HG02981 (cell line): Measurements from ENCODE around the gene SLC24A4.

ENCODE experiments used
- ATAC-seq: cut with Tn5 transposase; IDR thresholded peaks from one replicate; pipeline ENCODE4 v1.9.1; 2021; ENCODE audit warnings: mild to moderate bottlenecking, moderate library complexity; ENCODE audit not compliant: unreplicated experiment

Gene SLC24A4

DNA sequence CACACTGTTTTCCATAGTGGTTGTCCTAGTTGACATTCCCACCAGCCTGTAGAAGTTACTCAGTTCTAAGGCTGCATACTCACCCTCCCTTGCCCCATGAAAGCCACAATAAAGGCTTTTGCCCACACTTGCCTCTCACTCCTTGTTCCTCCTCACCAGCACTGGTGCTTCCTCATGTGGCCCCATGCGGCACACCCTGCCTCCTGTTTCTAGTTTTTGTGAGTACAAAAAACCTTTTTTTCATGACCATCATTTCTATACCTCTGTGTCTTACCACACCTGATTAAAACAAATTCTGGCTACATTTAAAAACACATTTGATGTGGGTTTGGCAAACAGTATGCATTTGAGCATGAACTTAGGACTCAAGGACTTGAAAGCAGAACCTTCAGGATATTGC lies 149.9 kb downstream of the SLC24A4 start:
- ATAC-seq, result no peak

DNA sequence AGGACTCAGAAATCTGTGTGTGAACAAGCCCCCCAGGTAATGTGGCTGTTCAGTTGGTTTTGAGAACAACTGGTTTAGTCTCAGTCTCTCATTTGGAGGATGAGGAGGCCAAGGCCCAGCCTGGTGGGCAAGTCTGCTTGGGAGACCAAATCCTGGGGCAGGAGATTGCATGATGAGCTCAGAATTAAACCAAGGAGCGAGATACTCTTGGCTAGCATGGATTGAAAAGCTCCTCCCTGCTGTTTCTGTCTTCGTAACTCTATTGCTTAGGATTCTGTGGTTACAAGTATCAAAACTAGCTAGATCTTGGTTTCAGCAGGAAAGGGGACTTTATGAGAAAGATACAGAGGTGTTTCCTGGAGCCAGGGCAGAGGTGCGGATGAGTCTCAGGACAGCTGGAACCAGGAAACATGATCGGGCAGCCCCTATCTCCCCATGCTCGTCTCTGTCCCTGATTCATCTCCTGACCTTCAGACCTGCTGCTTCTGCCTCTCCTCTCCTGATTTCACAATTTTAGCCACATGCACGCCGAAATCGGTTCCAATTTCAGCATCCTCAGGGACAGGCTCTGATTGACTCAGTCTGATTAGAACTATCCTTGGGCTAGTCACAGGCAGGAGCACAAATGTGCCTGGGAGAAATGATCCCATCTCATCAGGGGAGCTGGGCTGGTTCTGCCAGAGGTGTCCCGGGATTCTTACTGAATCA lies 150.4 kb downstream of the SLC24A4 start:
- ATAC-seq, result no peak

DNA sequence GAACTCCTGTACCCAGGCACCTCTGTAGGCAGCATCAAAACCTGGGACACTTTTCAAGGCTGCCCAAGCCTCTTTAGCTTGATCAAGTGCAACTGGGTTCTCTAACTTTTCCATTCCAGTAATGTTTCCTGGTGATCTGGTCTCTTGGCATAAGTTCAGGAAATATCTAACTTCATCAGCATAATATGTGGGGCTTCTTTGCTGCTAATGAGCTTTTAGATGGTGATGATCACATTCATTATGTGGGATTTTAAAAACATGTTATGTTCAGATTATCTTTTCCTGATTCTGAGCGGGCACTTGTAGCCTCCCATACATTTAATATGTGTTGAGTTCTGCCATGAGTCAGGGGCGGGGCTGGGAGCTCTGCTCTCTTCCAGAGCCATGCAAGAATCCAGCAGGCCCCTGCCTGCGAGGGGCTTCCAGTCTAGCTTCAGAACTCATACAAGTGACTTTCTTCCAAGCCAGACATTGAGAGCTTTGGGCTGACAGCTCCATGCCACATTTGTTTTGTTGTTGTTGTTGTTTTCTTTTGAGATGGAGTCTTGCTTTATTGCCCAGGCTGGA lies 151.1 kb downstream of the SLC24A4 start:
- ATAC-seq, result no peak

DNA sequence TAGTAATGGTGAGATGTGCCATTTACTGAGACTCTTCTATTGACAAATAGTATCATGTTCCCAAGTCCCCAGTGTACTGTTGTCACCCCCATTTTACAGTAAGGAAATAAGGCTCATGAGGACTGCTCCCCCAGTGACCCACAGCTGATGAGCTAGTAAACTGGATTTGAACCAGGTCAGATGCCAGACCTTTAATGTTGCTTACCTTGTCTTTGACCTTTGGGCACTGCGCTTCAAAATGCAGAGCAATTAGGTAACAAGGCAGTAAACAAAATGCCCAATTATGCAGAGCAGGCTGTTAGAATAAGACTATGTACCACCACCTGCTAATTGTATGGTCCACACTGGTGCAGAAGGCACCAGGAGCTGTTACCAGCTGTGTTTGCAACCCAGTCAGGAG lies 152.1 kb downstream of the SLC24A4 start:
- ATAC-seq, result no peak

DNA sequence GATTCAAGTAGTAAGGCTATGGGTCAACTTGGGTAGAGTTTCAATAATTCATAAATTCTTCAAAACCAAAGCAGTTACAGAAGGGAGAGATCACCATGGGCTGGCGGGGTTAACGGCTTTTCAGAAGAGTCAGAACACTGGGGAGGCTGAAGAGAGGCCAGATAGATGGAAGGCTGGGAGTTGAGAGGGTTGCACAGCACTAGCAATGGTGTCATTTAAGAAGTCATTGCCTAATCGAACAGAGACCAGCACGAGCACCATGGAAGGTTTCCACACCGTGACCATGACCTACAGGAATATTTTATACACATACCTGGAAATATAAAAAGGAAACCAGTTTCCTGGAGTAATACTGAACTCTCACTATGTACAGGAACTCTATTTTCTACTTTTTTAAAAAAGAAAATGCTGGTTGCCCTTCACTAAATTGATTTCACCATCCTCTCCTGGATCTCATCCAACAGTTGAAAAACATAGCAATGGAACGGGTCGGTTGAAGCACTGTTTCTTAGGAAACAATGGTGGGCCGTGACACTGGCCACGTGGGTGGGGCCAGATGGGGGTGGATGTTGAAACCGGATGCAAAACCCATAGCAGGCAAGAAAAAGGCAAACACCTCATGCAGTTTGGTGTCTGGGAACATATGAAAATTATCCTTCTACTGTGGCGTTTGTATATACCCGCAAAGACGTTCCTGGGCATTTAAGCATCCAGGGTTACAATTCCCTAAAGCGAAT lies 152.7 kb downstream of the SLC24A4 start:
- ATAC-seq, result no peak

DNA sequence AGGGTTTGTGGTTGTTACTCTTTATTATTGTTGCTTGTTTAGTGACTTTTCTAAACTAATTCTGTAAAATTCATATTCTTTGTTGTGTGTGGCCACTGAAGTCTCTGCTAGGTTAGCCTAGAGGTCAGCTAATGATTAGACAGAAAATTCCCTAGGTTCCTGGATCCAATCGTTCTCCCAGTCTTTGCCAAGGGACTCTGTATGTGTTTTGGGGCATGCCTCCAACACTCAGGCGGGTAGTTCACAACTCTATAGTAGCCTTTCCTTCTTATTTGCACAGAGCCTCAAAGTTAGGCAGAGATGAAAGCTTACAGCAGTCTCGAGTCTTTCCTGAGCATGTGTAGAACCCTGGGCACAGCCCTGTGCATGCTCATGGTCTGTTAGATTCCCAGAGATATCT lies 157.9 kb downstream of the SLC24A4 start:
- no peak for ATAC-seq

DNA sequence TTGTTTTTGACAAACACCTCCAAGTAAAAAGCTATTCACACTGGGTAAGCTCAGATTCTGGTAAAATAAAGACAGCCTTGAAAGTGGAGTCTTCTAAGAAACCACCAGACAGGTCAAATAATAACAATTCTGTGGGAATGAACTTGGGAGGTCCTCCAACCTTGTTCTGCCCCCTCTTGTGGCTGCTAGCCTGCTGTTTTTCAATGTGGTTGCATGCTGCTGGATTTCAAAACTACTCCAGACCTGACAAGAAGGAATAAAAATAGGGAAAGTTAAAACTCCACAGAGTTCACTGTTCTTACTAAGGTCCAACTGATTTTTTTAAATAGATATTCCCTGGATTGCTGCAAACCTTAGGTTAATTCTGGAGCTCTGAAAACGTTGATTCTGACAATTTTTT lies 158.4 kb downstream of the SLC24A4 start:
- ATAC-seq, result no peak

DNA sequence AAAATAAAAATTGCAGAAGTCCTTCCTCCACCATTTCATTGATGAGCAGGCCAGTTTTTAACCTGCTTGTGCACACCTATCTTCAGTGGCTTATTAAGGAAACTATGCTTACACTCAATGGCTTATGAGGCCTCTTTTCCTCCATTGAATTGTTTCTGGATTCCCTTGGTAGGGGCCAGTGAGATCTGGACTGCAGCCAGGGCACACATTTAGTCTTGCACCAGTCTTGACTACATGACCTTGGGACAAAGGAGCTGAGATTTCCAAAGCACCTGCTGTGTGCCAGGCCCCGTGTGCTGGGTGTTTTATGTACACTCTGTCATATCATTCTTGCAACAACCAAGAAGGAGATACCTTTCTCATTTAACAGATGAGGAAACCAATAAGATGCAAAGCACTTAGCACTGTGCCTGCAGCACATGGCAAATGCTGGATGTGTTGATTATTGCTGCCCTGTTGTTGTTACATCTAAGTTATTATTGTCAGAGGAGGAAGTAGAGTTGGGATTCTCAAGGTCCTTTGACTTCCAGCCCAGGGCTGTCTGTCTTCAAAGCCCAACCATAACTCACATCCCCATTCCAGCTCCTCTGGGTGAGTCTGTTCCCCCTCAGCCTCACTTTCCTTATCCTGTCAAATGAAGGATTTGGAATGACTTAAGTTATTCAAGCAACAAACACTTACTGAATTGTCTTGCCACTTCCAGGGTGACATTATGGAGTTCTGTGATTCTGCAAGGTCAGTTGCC lies 159.0 kb downstream of the SLC24A4 start:
- ATAC-seq, result no peak

DNA sequence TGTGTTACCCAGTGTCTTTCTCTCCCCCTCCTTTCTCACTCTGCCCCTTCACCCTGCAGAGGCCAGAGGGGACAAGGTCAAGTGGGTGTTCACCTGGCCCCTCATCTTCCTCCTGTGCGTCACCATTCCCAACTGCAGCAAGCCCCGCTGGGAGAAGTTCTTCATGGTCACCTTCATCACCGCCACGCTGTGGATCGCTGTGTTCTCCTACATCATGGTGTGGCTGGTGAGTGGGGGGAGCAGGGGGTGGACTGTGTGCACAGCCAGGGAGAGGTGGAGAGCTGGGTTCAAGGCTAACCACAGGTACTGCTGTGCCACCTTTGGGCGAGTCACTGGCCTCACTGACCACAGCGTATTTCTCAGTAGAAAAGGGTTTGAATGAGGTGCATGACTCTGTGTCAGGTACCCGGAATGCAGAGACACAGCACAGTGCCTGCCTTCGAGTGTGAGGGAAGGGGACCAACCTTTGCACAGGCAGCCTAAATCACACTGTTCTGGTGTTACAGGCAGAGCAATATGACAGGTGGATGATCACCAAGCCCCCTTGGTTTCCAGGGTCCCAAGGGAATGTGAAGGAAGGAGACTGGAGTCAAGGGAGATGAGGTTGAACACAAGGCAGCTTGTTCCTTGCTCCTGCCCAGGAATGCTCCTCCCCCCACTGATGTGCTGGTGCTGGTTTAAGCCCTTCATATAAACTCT lies 159.8 kb downstream of the SLC24A4 start:
- no peak for ATAC-seq

DNA sequence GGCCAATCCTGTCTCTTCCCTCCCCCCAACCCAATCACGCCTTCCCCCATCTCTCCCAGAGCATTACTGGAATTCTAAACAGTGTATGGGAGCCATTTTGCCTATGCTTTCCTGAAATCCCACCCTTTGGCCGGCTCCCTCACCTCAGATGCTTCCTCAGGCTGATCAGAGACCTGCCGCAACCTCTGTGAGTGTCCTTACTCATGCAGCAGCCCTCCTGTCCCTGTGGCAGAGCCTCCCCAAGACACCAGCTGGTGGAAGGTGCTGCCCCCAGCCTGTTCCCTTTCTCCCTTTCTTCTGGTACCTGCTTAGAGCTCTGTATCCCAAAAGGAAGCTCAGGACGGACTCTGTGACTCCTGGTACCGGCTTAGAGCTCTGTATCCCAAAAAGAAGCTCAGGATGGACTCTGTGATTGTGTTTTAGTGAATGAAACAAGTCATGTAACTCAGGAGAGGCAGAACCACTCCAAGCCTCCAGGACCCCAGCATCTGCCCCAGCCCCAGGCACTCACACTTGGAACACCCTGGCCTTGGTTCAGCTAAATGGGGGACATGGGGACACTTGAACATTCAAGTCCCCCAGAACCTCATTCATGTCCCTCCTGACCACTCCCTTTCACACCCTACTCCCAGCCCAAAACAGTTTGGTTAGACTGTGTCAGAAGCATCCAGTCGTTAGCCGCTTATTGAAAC lies 161.3 kb downstream of the SLC24A4 start:
- ATAC-seq, result no peak

DNA sequence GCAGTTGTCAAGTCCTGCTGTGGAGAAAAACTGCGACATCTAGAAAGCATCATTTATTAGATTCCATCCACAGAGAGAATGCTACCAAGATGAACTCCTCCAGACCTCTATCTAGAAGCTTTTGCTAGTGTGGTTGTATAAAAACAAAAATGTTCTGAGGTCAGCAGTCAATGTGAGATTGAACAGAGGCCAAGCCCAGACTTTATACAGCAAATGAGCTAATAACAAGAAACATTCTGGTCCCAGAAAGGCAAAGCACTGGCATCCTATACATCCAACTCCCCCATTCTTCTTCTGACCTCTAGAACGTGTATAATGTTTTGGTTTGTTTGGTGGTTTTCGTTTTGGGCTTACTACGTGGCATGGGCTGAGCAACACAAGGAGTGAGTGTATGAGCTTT lies 163.9 kb downstream of the SLC24A4 start:
- no peak for ATAC-seq

DNA sequence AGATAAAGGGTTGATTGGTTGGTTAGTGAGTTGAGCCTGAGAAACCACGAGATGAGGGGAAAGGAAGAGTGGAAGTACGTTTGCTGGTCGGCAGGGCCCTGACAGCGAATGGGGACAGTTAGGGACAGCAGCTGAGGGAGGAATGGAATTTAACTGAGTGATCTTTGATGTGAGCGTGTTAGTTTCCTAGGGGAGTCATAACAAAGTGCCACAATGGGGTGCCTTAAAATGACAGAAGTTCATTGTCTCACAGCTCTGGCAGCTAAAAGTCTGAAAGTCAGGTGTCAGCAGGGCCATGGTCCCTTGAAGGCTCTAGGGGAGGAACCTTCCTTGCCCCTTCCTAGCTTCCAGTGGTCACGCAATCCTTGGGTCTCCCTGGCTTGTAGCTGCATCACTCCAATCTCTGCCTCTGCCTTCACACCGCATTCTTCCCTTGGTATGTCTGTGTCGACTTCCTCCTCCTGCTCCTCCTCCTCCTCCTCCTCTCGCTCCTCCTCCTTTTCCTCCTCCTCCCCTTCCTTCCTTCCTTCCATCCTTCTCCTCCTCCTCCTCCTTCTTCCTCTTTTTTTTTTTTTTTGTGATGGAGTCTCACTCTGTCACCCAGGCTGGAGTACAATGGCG lies 164.7 kb downstream of the SLC24A4 start:
- no peak for ATAC-seq

DNA sequence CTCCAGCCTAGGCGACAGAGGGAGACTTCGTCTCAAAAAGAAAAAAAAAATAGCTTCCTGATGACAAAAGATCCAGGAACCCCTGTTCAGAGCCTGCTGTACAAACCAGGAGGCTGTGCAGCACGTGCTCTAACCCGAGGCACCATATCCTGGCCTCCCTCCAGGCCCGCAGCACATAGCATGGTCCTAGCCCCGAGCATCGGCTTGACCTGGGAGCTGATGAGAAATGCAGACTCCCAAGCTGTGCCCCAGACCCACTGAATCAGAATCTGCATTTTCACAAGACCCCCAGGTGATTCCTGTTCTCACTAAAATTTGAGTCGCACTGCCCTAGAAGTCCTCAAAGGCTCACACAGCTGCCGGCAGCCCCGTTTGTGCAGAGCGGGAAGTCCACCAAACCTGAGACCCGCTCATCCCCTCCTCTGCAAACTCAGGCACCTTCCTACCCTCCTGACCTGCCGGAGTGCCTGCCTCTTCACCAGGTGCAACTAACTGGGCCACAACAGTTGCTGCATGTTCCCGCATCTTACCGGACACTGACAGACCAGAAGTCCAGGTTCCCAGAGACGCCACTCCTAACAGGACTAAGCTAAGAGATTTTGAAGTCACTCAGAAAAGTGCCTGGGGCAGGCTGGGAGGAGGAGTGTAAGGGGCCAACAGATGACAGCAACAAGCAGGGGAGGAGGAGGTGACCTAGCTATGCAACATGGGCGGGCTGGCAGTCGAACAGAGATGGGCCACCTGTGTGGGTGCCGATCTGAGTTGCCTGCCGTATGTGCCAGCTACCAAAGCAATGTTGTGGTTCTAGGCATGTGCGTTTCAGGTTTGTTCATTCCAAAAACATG lies 166.7 kb downstream of the SLC24A4 start:
- ATAC-seq, result no peak

DNA sequence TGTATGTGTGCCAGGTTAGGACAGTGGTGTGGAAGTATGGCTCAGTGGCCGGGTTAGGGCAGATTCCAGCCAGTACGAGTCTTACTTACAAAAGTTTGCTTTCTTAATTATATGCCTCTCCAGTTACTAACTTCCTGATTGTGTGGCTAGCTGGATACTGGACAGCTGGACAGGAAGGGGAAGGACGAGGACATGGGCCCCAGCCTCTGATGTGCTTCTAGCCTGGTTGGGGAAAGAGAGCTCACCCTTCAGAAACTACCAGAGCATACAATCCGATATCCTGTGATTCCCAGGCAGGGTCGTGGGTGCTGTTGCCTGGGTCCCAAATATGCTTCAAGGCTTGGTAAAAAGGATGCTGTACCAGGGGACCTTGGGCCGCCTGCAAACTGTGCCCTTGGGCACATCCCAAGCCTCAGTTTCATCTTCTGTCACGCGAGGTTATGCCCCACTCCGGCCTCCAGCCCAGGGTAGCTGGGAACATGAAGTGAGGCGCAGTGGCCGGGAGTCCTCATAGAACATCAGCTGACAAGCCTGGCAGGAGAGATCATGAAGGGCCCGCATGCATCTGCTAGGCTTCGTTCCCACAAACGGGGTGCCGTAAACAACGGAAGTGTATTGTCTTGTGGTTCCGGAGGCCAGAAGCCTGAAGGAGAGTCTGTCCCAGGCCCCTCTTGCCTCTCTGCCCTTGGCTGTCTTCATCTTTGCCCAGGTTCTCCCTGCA lies 167.4 kb downstream of the SLC24A4 start:
- no peak for ATAC-seq

DNA sequence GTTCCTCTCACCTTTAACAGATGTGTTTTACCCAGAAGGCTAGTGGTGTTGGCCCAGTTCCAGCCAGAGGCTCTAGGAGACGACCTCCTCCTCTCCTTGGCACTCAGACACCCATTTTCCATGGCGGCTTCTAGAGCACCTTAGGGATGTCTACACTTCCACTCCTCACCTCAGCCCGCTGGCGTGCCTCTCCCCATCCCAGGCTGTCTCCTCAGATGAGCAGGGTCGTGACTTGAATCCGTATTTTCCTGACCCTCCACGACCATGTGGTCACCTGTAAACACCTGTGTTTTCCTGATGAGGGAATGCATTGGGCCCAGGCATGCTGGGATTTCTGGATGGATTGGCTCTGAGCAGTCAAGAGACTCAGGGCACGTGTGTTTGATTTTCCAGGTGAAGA lies 168.8 kb downstream of the SLC24A4 start:
- ATAC-seq, result no peak

DNA sequence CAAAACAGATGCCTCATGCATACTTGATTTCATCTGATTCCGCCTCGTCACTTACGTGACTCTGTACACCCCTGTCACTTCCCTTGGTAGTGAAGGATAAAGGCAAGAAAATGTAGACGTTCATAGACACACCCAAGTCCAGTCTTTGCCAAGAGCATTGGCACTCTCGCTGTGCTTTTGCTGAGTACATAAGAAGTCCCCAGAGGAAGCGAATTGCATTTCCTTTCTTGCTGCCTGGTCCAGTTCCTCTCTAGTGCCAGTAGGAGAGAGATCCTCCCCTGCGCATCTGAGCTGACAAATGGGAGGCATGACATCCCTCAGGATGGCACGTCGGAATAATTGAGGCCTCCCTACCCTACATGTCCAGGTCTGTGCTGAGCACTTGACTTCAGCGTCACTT lies 169.3 kb downstream of the SLC24A4 start:
- ATAC-seq, result no peak

DNA sequence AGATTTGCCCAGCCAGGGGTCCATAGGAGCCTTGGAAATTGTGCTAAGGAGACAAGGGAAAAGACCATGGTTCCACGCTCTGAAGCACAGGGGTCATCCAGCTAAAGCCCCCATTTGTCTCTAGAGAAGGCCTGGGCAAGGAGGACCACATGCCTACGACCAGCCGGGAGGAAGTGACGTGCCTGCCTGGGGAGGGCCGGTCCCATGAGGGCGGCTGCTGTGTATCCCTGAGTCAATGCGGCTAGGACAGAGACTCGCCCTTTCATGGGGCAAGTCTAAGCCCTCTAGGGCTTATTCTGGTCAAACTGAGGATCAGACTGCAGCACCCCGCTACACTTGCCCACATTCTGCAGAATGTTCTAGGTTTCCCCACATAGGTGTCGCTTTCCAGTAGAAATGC lies 170.1 kb downstream of the SLC24A4 start:
- no peak for ATAC-seq

DNA sequence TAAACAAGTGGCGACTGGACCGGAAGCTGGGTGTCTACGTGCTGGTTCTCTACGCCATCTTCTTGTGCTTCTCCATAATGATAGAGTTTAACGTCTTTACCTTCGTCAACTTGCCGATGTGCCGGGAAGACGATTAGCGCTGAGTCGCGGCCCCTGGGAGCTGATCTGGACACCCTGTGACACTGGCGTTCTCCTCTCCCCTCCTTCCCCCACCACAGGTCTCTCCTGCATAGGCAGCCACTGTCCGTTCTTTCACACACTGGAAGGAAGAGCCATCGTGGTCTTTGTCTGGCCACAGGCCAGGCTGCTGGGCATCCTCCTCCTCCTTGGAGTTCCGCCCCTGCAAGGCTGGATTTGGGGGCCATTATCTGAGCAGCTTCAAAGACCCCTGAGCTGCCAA lies 170.5 kb downstream of the SLC24A4 start:
- ATAC-seq, result no peak
